Breast epithelium (tissue), 4 donors: ENCODE measurements around the gene GPR65. TPM values are rescaled to one million over a fixed set of nuclear protein-coding genes. Genes with fewer than 3 reads are reported as not detected.

Source experiments
- DNase-seq, 2 donors: peaks; one replicate each; pipeline ENCODE4 v3.0.0-alpha.2; 2019; ENCODE audit warnings: low spot score in 2 of 2
- H3K27ac ChIP-seq, 2 donors: fragments of 200-600 bp; sonication (generic) in 1 of 2; one replicate each; pipeline ENCODE4 v1.5.1; 2016 to 2019; ENCODE audit warnings: mild to moderate bottlenecking in 1 of 2
- H3K27me3 ChIP-seq, 2 donors: fragments of 200-600 bp; sonication (generic) in 1 of 2; one replicate each; pipeline versions ENCODE4 v1.5.1 to v1.6.0; 2017 to 2019; ENCODE audit warnings: control low read depth in 1 of 2, mild to moderate bottlenecking in 1 of 2
- H3K36me3 ChIP-seq: fragments of 200-600 bp; one replicate; pipeline ENCODE4 v1.5.1; 2019
- H3K4me1 ChIP-seq, 2 donors: fragments of 200-600 bp; sonication (generic); one replicate each; pipeline ENCODE4 v1.5.1; 2016 to 2019; ENCODE audit warnings: control low read depth in 1 of 2
- H3K4me3 ChIP-seq, 3 donors: fragments of 200-600 bp; sonication (generic); 1 replicate in 2 of 3; 2 replicates in 1 of 3; pipeline ENCODE4 v1.5.1; 2016 to 2019; ENCODE audit warnings: mild to moderate bottlenecking in 3 of 3, moderate library complexity in 2 of 3
- H3K9me3 ChIP-seq, 2 donors: fragments of 200-600 bp; sonication (generic) in 1 of 2; one replicate each; pipeline ENCODE4 v1.5.1; 2016 to 2019; ENCODE audit warnings: control low read depth in 1 of 2
- CTCF ChIP-seq, 3 donors: fragments of 450-650 bp; IDR thresholded peaks; one replicate each; pipeline ENCODE4 v1.5.1; 2016 to 2017; ENCODE audit warnings: antibody characterized with exemption in 3 of 3, mild to moderate bottlenecking in 3 of 3, moderate library complexity in 3 of 3
- POLR2A ChIP-seq: fragments of 450-650 bp; IDR thresholded peaks from one replicate; pipeline ENCODE4 v1.6.1; 2016; ENCODE audit warnings: antibody characterized with exemption, mild to moderate bottlenecking, moderate library complexity
- POLR2AphosphoS5 ChIP-seq, 3 donors: sonication (generic); formaldehyde crosslinking; IDR thresholded peaks; one replicate each; pipeline ENCODE4 v1.6.1; 2017; ENCODE audit warnings: antibody characterized with exemption in 3 of 3
- intact Hi-C: fragments of 100-400 bp; cut with DNase I; formaldehyde crosslinking; loops from one replicate; pipeline ENCODE4 v1.15.1; 2023; ENCODE audit warnings: low total_unique reads
- total RNA-seq, 3 donors: library from RNA; depleted of rRNA; stranded (reverse); fragments of >200 nt; gene quantifications; one replicate each; pipeline ENCODE4 v1.1.0, GENCODE V29; 2016

Gene GPR65
- total RNA-seq, 3 donors from 2014 or later: 1.0 to 2.3 (median 1.1) TPM

GRCh38 chr14:88005978-88006851, 1.3 kb downstream of the GPR65 start:
- Histone ChIP-seq H3K27me3 (no peaks in the 10 kb centered on the region), H3K9me3 (no peaks in the 10 kb centered on the region), H3K27ac (no peak overlapping the region), H3K4me1 (no peaks in the 10 kb centered on the region), H3K36me3 (no peaks in the 10 kb centered on the region), H3K4me3 (peak overlapping the region in 1 of 3 donors; percentile 1)
- intact Hi-C loops: no loop called here
- no peak for TF ChIP-seq POLR2A
- TF ChIP-seq POLR2AphosphoS5 (IDR thresholded peaks at IDR 0.05): no peak
- no peak for TF ChIP-seq CTCF (IDR thresholded peaks at IDR 0.05)
- DNase-seq: no peak

- Histone ChIP-seq H3K9me3 (no peaks in the 10 kb centered on the region), H3K4me1 (no peaks in the 10 kb centered on the region), H3K4me3 (no peak overlapping the region), H3K36me3 (no peaks in the 10 kb centered on the region), H3K27me3 (no peaks in the 10 kb centered on the region), H3K27ac (no peak overlapping the region)
- no peak for DNase-seq
- intact Hi-C loops: no loop called here
- TF ChIP-seq POLR2AphosphoS5 (IDR thresholded peaks at IDR 0.05): no peak
These were observed 2.7 kb downstream of the GPR65 start for GRCh38 chr14:88007608-88008007.

GRCh38 chr14:88008039-88008742, 3.3 kb downstream of the GPR65 start:
- H3K27ac ChIP-seq: no peak overlapping the region
- intact Hi-C loops: no loop called here
- H3K4me1 ChIP-seq: no peaks in the 10 kb centered on the region
- DNase-seq: no peak
- H3K36me3 ChIP-seq: no peaks in the 10 kb centered on the region
- H3K4me3 ChIP-seq: no peak overlapping the region
- H3K27me3 ChIP-seq: no peaks in the 10 kb centered on the region
- no peaks in the 10 kb centered on the region for H3K9me3 ChIP-seq
- no peak for TF ChIP-seq POLR2AphosphoS5 (IDR thresholded peaks at IDR 0.05)
- TF ChIP-seq CTCF (IDR thresholded peaks at IDR 0.05): no peak
- no peak for TF ChIP-seq POLR2A

GRCh38 chr14:88009486-88009885, 4.6 kb downstream of the GPR65 start:
- H3K4me1 ChIP-seq: no peaks in the 10 kb centered on the region
- TF ChIP-seq CTCF (IDR thresholded peaks at IDR 0.05) (no peak), POLR2A (no peak), POLR2AphosphoS5 (IDR thresholded peaks at IDR 0.05) (no peak)
- H3K4me3 ChIP-seq: no peak overlapping the region
- DNase-seq: no peak
- no peaks in the 10 kb centered on the region for H3K9me3 ChIP-seq
- no peak overlapping the region for H3K27ac ChIP-seq
- H3K36me3 ChIP-seq: no peaks in the 10 kb centered on the region
- no peaks in the 10 kb centered on the region for H3K27me3 ChIP-seq
- intact Hi-C loops: no loop called here

GRCh38 chr14:88010331-88010730, 5.4 kb downstream of the GPR65 start:
- DNase-seq: no peak
- TF ChIP-seq CTCF (IDR thresholded peaks at IDR 0.05) (no peak), POLR2AphosphoS5 (IDR thresholded peaks at IDR 0.05) (no peak), POLR2A (no peak)
- Histone ChIP-seq H3K4me3 (no peak overlapping the region), H3K27me3 (no peaks in the 10 kb centered on the region), H3K9me3 (no peaks in the 10 kb centered on the region), H3K27ac (no peak overlapping the region), H3K36me3 (no peaks in the 10 kb centered on the region), H3K4me1 (no peaks in the 10 kb centered on the region)
- intact Hi-C loops: no loop called here
